ENCODE data around the gene STT3A.

DNA sequence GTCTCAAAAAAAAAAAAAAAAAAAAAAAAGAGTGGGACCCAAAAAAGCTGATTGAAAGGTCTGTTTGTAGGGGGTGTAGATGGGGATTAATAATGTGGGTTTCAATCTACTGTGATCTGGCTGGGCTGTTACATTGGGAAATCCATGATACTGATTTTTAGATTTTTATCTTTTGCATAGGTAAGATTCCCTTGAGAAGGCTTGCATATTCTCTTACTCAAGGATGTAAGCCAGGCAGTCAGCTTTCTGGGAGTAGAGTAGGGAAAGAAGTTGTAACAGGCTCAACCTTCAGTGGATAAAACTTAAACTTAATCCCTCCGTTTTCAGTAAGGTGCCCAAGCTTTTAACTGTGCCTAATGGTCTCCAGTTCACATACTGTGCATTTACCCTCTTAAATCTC is 30.4 kb downstream of the STT3A start:
- no peak for TF ChIP-seq YY1 (IDR thresholded peaks at IDR 0.05; ENCODE audit: insufficient read depth, insufficient read length)
- no peak for TF ChIP-seq ZNF274 (IDR thresholded peaks at IDR 0.05; ENCODE audit: low read depth, low read length)

Data from NT2/D1 (cell line).